Activated CD8-positive, alpha-beta memory T cell treated with anti-CD3 and anti-CD28 coated beads for 24 hours (primary cell): Measurements from ENCODE around the gene KRT39.
A peak's percentile ranks its signal among the peaks of the same experiment; 100 is the strongest.
"Not testable (repeated sequence)": the region's sequence is repeated elsewhere in the genome, so short reads cannot be mapped to it uniquely, and the experiment has no call there.

Experiments
- DNase-seq: peaks from one replicate; pipeline ENCODE4 v3.0.0-alpha.2; 2020

Gene KRT39

DNA sequence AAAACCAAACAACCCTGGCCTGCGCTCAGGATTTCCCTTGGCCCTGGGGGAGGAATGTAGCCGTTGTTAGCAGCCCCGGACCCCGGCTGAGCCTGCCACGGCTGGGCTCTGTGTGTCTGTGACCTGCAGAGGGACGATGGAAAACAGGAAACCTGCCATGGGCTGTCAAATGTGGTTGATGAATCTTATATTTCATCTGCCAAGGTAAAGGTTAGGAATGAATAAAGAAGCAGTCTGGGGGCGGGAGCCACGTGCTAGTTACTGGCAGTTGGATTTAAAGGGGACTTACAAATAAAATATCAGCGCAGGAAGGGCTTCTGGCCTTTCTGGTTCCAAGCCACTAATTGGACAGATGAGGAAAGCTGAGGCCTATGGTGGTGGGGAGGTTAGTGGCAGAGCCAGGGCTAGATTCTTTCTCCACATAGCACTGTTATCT lies 29.3 kb downstream of the KRT39 start, which contains the start of gene KRT23:
Gene KRT23 (minus strand): TSS at position 263 of the 436 bp plus-strand sequence. CDS start 1,043 bp downstream, outside the sequence.
- DNase-seq, result no peak

DNA sequence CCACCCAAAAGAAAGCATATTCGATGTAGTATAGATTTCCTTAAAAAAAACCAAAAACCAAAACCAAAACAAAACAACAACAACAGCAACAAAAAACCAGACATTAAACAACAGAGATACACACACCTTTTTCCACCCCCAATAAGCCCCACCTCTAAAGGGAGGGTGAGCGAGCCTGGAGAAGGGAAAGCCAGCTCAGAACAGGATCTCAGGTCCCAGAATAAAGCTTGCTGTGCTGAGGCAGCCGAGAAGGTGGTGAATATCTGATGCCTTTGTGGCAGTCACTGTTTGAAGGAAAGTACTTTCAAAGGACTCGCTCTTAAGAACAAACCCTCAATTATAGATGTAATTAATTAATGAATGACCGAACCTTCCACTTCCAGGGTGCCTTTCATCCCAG lies 29.8 kb downstream of the KRT39 start:
- no peak for DNase-seq

DNA sequence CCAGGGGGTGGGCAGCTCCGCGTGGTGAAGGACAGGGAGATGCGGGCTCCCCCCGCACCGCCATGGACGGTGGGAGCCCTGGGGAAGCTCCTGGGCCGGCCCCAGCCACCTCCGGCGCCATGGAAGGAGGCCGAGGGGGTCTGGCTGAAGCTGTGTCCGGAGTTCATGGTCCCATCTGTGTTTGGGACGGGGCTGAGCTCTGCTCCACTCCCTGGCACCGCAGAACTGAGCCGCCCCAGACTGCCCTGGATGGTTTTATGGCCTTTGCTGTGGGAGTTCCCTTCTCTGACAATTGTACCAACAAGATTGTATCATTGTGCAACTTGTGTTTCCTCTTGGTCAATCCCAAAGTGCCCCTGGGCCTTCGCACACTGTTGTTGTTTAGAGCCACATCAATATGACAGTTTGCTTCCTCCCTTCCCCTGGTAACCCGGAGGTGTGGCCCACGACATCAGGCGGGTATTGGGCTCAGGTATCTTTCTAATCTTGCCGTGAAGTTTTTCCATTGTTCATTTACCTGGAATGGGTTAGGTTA lies 30.2 kb downstream of the KRT39 start:
- DNase-seq, result no peak

DNA sequence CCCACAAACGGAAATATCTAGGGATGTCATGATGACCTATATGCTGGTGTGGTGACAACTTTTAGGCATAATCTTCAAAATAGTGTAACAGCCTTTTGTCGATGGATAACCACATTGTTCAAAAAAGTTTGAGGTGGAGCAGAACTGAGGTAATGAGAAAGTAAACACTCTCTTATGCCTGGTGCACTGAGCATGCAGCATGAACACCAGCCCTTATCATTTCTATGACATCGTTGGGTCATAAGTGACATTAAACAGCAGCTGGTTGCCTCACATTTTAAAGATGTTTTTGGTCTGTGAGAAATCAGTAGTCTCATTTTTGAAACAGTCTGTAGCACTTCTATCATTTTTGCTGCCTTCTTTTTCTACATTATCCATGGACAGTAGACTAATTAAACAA lies 31.1 kb downstream of the KRT39 start:
- DNase-seq, result no peak

DNA sequence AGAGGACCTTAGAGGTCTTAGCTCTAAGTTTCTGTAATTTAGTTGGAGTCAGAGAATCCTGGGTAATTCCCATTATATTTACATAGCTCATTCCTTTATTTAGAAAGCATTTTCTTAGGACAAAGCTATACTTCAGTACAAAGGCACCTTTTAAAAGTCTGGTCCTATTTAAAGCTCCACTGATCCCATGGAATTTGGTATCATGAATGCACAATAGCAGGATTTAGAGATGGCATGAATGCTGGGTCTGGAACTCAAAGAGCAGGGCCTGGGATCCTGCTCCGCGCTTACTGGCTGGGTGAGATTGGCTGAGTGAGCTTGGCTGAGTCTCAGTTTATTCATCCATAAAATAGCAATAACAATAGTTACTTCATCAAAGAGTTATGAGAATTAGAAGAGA lies 34.1 kb downstream of the KRT39 start:
- DNase-seq, result no peak

DNA sequence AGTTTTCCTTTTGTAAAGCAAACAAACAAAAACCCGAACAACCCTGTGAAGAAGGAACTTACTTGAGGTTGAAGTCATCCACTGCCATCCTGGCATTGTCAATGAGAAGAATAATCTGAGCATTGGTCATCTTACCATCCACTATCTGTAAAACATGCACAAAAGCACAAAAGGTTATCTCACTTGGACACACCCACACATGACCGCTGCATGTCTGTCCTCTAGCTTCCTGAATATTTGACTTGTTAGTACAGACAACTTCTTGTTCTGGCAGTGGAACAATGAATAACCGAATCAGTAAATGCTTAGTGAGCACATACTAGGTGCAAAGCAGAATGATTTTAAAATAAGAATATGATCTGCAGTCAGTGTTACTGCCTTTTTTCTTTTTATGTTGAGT lies 35.4 kb downstream of the KRT39 start:
- no peak for DNase-seq

DNA sequence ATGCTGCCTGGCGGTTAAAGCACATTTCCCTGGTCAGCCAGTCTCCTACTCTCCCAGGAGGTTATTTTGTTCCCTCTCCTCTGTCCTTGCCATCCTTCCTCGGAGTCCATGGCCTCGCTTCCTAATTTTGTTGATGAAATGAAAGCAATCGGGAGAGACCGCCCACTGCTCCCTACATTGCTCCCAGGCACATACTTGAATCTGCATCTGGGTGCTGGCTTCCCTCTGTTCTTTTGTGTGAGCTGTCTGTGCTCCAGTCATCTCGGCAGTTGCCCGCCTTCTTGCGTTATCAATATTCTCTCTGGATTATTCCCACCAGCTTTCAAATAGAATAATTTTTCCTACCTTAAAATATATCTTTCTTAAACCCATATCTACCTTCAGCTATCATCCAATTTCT lies 40.4 kb downstream of the KRT39 start:
- DNase-seq, result no peak

DNA sequence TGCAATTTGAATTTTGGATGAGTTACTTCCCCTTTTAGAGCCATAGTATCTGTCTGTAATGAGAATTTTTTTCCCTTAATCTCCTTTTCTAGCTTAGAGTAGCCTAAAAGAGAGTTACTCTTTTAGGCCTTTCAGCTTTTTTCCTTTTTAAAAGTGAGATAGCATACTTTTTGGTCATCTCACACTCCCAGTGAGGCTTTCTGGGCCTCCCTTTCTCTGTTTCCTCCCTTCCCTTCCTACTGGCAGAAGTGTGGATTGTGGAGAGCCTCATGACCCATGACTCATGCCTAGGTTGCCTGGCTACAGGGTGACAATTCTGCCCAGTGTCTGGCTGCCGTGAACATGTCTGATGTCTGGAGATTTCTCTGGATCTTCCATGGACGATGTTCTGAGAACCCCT lies 44.5 kb downstream of the KRT39 start:
- no peak for DNase-seq

DNA sequence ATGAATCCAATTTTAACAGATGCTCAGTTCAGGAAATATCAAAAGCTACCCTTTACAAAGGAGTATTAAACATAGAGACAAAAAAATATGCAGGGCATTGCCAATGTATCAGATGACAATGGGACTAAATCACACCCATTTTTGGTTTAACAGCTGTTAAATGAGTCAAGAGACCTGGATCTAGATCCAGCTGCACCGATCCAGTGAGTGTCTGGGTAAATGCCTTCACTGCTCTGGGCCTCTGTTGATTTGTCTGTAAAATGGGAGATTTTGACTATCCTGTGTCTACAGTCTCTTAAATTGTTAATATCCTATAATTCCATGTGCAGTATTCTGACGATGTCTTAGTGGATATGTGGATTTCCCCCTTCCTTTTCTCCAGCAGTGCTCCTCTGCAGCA lies 45.7 kb downstream of the KRT39 start:
- no peak for DNase-seq

DNA sequence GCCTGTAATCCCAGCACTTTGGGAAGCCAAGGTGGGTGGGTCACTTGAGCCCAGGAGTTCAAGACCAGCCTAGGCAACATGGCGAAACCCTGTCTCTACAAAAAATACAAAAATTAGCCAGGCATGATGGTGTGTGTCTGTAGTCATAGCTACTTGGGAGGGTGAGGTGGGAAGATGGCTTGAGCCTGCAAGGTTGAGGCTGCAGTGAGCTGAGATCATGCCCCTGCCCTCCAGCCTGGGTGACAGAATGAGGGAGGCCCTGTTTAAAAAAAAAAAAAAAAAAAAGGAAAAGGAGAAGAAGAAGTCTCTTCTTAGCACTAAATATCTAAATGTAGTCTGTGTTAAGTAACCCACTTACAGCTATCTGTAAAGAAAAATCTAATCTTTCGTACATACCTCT lies 49.6 kb downstream of the KRT39 start:
- DNase-seq, result not testable (repeated sequence)

DNA sequence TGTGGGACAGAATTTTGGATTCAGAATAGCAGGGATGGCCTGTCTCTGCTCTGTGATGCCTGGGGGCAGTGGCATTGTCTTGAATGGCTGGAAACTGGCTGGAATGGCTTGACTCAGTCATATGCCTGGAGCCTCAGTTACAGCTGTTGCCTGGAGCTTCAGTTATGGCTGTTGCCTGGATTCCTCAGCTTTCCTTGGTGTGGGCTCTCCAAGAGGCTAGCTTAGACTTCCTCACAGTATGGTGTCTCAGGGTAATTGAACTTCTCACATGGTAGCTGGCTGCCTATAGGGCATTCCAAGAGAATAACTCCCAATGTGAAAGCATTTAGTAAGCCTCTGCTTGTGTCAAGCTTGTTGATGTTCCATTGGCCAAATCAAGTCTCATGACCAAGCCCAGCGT lies 50.4 kb downstream of the KRT39 start:
- DNase-seq, result no peak

DNA sequence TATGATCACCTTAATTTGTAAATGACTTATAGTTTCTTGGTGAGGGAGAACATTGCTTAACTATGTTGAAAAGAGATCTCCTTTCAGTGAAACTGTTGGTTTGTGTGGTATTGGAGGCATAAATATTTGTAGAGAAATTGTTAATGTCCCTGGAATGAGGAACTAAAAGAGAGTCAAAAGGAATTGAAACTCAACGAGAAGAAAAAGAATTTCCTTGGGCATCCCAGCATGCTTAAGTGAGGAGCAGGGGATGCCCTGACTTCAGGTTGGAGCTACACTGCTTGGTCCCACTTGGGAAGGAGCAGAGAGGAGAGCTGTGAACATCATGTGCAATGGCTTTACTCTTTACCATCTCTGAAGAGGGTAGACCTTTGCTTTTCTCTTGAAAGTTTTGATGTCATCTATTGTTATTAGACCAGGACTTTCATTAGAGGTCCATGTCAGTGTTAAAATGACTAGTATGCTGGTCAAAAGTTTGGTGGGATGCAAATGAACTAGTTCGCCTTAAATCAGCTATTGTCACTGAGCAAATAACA lies 51.0 kb downstream of the KRT39 start:
- no peak for DNase-seq

DNA sequence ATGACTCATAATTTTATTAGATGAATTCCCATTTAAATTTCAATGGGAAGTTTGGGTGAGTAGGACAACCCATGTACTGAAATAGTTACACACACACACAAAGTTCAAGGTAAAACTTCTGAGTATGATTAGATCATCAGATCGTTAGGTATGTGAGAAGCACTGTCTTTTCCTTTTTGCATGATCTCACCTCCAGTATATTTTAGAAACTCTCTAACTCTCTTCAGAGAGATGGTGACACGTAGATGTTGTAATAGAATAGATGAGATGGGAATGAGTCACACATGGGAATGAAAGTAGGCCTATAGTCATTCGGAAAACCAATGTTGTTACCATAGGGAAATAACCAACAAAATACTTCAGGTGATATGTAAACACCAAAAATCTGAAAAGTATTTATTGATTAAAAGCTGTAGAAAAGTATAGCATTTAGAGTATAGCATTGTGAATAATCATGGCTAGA lies 51.5 kb downstream of the KRT39 start:
- DNase-seq, result no peak

DNA sequence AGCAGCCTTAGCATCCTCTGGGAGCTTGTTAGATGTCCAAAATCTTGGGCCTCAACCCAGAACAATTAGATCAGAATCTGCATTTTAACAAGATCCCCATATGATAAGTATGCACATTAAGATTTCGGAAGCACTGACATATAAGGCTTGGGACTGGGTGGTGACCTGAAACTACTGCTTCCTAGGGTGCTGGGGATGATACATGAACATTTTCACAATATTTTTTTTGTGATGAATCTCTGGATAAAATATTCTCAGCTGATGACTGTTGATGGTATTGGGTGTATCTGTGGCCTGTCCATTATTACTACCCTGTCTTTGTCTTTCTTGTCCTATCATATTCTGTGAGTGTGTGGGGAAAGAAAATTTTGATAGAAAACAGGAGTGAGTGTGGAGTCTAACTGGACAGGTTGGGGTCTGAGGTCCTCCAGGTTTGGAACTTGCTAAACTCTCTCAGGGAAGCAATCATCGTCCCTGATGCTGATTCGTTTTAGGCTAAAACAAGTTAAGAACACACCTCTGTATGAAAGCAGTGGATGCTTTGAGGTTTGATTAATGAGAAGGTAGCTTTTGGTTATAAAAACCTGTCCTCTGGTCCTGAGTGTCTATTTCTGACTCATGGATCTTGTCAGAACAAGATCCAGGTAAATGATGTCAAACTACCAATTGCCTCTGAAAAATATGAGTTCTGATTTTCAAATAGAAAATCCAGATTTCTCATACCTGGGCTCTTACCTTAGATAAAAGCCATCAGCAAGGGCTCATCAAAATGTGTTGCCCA lies 52.5 kb downstream of the KRT39 start:
- DNase-seq, result no peak

DNA sequence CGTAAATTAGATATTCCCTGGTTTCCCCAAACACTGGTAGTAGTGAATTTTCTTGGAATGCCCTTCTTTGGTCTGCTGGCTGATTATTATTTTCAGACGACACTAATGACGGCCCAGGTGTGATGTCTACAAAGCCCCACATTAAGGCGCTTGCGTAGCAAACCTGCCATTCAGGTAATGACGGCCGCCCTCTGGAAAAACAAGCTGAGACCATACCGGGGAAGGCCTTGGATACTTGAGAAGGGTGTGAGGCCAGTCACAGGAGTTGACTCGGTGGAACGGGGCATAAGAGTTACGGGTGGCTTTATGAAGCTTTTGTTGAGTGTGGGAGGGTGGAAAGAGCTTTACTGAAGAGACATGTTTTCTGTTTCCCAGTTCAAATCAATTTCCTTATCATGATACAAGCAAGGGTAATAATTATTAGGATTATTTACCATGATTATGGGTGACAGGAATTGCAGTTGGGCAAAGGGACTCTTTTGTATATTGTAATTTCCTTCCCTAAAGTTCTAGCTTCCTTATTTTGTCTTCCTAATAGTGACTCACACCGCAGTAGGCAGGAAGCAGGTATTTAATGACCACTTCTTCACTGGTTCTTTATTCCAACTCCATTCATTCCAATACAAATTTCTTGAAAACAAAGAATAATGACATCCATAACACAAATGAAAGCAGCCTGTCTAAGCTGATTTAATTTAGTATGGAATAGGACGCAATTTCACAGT lies 54.1 kb downstream of the KRT39 start:
- no peak for DNase-seq

DNA sequence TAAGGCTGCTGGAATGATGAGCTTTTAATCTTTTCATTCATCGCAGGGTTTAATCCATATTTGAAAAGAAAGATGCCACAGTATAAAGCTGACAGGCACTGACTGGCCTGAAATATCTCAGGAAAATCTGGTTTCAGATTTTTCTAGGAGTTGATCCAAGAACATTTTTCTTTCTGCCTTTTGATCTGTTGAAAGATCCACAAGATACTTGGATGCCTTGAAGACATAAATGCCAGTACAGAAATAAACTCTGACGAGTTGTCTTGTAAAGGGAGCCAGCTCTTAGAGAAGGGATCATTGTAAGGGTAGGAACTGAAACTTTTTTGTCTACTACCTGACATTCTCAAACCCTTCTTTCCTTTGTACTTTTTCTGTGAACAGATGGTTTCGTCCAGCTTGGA lies 56.3 kb downstream of the KRT39 start:
- DNase-seq, result no peak

DNA sequence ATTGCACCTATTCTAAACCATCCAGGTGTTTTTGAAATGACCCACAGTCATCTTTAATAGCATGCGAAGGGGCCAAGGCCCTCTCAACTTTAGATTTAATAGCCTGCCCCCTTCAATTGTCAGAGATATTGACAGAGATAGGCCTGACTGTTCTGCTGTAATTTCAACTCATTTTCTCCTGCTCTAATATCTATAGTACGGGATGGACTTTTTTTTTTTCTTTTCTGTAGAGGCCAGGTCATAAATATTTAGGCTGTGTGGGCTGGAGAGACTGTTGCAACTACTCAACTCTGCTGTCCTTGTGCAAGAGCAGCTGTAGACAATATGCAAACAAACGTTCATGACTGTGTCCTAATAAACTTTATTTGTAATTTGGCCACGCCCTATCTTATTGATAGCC lies 57.0 kb downstream of the KRT39 start:
- no peak for DNase-seq

DNA sequence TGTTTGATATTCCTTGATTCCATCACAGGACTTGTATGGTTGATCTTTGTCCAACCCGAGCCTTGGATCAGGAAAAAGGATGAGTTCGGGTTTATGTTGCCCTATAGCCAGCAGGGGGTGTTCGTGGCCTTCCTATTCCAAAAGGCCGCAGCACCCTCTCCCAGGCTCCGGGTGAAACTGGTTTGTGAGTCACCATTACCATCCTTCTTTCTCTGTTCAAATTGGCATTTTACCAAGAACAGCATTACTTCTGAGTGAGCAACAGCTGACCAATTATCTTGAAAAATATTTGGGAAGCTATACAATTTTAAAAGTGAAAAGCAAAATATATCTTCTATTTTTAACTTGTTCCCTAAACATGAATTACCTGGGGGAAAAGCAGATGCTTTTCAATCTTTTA lies 57.4 kb downstream of the KRT39 start:
- DNase-seq, result peak; percentile 66
